GM12872 (cell line): Measurements from ENCODE around the gene KRTAP2-4.
"Not testable (repeated sequence)": the region's sequence is repeated elsewhere in the genome, so short reads cannot be mapped to it uniquely, and the experiment has no call there.

ENCODE experiments used
- CTCF ChIP-seq: IDR thresholded peaks from 3 replicates; pipeline ENCODE4 v1.5.1; 2011; ENCODE audit warnings: low read depth, mild to moderate bottlenecking, low read length, moderate library complexity; ENCODE audit not compliant: insufficient read depth

The KRTAP2-4 gene

GRCh38 chr17:41098481-41098880 is 32.8 kb upstream of the KRTAP2-4 start:
- TF ChIP-seq CTCF, result no peak

GRCh38 chr17:41098042-41098441 is 32.4 kb upstream of the KRTAP2-4 start, which contains the start of gene KRTAP4-8:
TSS of gene KRTAP4-8 (minus strand) at chr17:41098142. CDS start at chr17:41098084, 58 bp downstream.
- TF ChIP-seq CTCF, result no peak

GRCh38 chr17:41096055-41096454 is 30.4 kb upstream of the KRTAP2-4 start:
- TF ChIP-seq CTCF, result no peak

- not testable (repeated sequence) for TF ChIP-seq CTCF
Measured at GRCh38 chr17:41084100-41084856, 18.6 kb upstream of the KRTAP2-4 start, which contains the start of gene KRTAP4-7. TSS of gene KRTAP4-7 (plus strand) at chr17:41084150. CDS start at chr17:41084207, 57 bp downstream.

GRCh38 chr17:41082626-41083025 is 16.9 kb upstream of the KRTAP2-4 start:
- TF ChIP-seq CTCF, result no peak

- no peak for TF ChIP-seq CTCF
Measured at GRCh38 chr17:41076788-41077187, 11.1 kb upstream of the KRTAP2-4 start.

GRCh38 chr17:41073676-41074075 is 8.0 kb upstream of the KRTAP2-4 start:
- no peak for TF ChIP-seq CTCF
